NCI-H146 treated with DMSO at 0.1 percent for 48 hours (cell line): ENCODE data around the gene EIF4G2.
"Not testable (repeated sequence)": the region's sequence is repeated elsewhere in the genome, so short reads cannot be mapped to it uniquely, and the experiment has no call there.

Source experiments
- DNase-seq: peaks from one replicate; lab custom pipeline; 2025; ENCODE audit not compliant: unreplicated experiment; lab: John Stamatoyannopoulos, UW

The EIF4G2 gene

DNA sequence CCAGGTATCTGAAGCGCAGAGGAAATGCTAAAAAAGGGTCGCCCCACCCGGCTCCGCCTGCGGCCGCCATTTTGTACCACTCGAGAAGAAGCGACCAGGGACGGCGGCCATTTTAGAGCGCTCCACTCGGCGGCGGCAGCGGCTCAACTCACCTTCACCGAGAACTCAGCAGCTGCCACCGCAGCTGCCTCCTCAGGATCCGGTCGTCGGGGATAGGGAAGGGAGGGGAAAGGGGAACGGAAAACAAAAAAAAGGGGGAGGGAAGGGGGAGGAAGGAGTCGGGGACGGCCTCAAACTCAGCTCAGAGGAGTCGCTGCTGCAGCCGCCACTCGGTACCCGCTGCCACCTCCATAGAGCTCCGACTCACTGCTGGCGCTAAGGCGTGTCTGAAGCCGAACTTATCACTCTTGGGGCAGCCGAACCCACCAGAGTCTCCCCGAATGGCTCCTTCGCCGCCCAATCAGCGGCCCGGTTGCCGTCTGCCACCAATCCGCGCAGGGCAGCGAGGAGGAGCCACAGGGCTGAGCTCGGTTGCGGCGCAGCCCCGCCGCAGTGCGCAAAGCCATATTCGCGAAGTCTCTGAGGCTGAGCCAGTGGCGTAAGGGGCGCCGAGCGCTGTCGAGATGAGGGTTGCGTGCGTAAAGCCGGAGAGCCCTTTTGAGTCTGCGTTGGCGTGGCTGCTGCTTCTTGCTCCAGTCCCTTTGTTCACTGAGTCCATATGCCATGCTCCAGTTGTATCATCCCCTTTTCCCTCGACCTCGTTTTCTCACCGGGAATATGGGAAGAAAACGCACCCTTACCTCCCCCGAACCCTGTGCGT is at the start of gene EIF4G2:
TSS of gene EIF4G2 (minus strand) at position 374 of the 820 bp plus-strand sequence.
- DNase-seq, result peak; percentile 95

GRCh38 chr11:10857709-10858438 is 49.1 kb upstream of the EIF4G2 start, which contains the start of gene ZBED5:
ZBED5 (minus strand) TSS chr11:10858053; CDS start chr11:10854945, 3,108 bp downstream.
- peak; percentile 95 for DNase-seq

- DNase-seq, result no peak
Measured at GRCh38 chr11:10857459-10857708, 48.7 kb upstream of the EIF4G2 start.

DNA sequence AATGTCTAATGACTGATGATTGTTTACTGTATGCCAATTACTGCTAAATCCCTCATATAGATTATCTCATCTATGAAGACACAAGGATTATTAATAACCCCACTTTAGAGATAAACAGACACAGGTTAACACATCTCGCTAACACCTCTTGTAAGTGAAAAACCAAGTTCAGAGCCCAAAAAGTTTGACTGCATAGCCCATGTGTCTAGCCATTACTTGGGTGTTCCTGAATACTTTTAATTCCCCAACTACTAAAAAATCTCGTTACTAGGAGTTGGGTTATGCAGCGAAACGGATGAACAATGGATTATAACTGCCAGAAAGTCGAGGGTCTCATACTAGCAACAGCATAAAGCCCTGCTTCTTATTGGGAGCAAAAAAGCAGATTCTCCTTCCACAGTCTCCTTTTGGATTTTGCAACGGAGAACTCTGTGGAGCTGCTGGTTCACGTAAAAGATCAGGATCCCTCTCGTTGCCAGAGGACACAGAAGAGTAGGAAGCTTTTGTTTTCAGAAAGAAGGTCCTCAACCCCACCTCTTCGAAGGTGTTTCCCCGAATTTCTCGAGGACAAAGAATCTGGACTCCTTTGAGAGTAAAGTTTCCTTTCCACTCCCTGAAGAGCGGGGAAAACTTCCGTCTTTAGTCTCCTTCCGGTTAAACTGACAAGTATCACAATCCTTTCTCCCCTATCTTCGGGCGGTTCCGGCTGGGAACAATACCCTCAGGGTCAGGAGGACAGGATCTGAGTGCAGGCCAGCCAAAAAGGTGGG is 48.1 kb upstream of the EIF4G2 start:
- peak; percentile 45 for DNase-seq

GRCh38 chr11:10855295-10855694 is 46.6 kb upstream of the EIF4G2 start:
- DNase-seq, result no peak

GRCh38 chr11:10847960-10848860 is 39.5 kb upstream of the EIF4G2 start:
- no peak for DNase-seq

DNA sequence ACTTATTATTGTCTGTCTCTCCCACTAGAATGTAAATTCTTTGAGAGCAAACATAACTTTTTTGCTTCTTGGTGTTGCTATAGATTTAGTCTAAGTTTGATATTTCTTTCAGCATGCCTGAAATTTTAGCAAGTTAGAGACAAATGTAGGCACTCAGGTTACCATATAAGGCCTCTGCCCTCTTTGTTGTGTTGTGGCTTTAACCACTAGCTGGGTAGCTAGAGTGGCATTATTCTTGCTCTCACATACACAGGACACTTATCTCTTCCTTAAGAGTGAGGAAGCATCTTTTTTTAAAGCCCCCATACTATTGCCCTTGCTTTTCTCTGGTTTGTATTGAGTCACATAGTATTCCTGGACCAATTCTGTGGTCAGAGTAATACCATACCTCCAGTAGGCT is 37.9 kb upstream of the EIF4G2 start:
- no peak for DNase-seq

DNA sequence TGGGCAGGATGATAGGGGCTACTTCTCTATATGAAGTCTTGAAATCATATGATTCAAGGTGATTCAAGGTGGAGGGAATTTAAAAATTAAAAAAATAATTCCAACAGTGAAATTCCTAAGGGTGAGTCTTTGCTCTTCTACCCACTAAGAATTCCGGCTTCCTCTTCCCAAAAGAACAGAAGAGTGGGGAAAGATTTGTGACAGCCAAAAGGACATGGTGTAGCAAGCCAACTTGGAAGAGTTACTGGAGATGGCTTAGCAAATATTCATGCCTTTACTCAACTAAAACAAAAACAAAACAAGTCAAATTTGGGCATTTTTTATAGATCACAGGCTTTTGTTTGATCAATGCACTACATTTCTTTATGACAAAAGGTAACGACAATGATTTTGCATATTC is 36.9 kb upstream of the EIF4G2 start:
- DNase-seq, result no peak

DNA sequence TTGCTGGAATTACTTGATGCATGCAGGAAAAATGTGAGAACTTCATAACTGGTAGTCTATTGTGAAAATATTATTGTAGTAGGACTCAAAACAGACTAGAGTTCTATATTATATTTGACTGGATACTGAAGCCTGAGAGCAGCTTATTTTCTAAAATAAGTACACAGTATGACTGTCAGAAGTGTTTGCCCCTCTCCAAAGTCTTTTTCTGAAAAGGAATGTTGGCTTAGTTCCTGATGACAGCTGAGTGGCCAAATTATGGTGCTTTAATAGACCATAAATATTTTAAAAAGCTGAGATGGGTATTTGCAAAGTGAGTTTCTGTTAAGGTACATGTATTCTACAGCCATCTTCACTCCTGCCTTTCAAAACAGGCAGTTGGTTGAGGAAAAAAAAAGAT is 36.1 kb upstream of the EIF4G2 start:
- DNase-seq, result no peak

DNA sequence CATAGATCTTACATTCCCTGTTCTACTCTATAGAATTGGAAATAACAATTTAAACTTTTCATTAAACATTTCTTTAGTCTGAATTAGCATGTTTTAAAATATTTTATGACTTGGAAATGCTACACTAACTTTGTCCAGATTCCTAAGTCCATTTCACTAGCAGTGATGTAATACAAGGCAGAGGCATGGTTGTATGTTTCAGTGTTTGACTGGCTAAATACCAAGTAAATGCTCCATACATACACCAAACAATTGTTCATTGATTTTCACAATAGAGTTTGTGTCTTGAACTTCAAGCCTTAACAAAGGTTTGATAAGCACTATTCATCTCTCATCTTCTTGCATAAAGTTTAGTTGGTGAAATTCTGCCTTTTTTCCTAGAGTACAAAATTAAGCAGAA is 35.6 kb upstream of the EIF4G2 start:
- DNase-seq, result no peak

GRCh38 chr11:10838881-10839280 is 30.2 kb upstream of the EIF4G2 start:
- no peak for DNase-seq

DNA sequence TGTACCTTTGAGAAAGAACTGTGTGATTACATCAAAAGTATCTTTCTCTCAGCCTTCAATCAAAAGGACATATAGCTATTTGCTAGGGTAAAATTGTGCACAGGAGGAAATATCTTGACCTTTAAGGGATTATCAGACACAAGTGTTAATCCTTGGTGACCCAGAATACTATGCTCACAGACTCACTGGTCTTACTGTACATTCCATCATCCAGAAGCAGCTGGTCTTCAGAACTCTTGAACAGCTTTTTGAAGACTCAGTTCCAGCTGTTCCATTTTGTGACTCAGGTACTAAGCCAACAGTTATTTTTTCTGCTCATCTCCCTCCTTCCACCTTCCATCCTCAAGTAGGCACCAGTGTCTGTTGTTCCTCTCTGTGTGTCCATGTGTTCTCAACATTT is 29.4 kb upstream of the EIF4G2 start:
- DNase-seq, result no peak

GRCh38 chr11:10836884-10837283 is 28.2 kb upstream of the EIF4G2 start:
- not testable (repeated sequence) for DNase-seq

DNA sequence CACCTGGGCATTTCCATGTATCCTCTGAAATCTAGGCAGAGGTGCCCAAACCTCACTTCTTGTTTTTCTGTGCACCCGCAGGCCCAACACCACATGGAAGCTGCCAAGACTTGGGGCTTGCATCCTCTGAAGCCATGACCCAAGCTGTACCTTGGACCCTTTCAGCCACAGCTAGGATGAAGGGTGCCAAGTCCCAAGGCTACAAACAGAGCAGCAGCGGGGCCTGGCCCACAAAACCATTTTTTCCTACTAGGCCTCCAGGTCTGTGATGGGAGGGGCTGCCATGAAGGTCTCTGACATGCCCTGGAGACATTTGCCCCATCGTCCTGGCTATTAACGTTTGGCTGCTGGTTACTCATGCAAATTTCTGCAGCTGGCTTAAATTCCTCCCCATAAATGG is 20.4 kb upstream of the EIF4G2 start:
- DNase-seq, result no peak

- no peak for DNase-seq
Measured at GRCh38 chr11:10828402-10828801, 19.7 kb upstream of the EIF4G2 start.

DNA sequence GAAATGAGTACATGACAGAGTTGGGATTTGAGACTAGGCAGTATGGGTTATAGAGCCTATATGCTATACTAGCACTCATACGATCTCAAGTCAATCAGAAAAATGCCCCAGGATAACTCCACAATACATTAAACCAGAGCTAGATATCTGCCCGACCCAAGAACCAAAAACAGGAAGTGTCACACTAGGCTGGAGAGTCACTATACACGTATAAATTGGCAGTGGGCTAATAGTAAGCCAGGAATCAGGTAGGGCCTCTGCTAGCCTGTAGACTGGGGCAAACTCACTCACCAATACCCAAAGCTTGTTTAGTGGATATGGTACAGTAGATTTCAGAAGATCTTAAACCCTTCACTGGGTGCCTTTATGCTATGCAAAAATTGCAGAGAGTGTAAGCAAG is 16.2 kb upstream of the EIF4G2 start:
- no peak for DNase-seq

DNA sequence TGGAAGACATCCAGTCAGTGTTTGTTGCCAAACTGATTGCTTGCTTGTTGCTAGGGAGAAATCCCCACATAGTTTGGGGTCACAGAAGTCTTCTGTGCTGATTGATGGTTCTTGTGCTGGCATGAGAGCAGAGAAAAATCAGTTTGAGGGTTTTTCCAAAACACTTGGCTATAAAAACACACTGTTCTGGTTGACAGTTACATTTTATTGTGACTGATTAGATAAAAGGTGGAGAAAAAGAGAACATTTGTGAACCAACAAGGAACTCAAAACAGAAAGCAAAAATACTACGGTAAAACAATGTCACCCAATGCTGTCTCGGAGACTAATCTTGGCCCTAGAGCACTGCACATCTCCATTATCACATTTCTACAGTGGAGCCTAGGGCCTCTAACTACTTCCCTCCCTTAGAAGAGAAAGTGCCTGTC is 14.4 kb upstream of the EIF4G2 start:
- DNase-seq, result no peak

- not testable (repeated sequence) for DNase-seq
Measured at GRCh38 chr11:10822491-10822890, 13.8 kb upstream of the EIF4G2 start.

DNA sequence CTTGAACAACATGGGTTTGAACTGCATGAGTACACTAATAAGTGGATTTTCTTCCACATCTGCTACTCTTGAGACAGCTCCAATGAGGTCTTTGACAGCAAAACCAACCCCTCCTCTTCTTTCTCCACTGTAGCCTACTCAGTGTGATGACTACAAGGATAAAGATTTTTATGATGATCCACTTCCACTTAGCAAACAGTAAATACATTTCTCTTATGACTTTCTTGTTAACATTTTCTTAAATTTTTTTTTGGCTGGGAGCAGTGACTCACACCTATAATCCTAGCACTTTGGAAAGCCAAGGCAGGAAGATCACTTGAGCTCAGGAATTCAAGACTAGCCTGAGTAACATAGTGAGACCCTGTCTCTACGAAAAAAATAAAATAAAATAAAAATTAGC is 9.9 kb upstream of the EIF4G2 start:
- no peak for DNase-seq

GRCh38 chr11:10813945-10814344 is 5.2 kb upstream of the EIF4G2 start:
- DNase-seq, result no peak
